HS-5 (cell line): Measurements from ENCODE around the gene C19orf73.
"Not testable (repeated sequence)": the region's sequence is repeated elsewhere in the genome, so short reads cannot be mapped to it uniquely, and the experiment has no call there.

Experiments
- DNase-seq: peaks from one replicate; pipeline ENCODE4 v3.0.0-alpha.2; 2012; ENCODE audit warnings: low read depth

C19orf73 gene

DNA sequence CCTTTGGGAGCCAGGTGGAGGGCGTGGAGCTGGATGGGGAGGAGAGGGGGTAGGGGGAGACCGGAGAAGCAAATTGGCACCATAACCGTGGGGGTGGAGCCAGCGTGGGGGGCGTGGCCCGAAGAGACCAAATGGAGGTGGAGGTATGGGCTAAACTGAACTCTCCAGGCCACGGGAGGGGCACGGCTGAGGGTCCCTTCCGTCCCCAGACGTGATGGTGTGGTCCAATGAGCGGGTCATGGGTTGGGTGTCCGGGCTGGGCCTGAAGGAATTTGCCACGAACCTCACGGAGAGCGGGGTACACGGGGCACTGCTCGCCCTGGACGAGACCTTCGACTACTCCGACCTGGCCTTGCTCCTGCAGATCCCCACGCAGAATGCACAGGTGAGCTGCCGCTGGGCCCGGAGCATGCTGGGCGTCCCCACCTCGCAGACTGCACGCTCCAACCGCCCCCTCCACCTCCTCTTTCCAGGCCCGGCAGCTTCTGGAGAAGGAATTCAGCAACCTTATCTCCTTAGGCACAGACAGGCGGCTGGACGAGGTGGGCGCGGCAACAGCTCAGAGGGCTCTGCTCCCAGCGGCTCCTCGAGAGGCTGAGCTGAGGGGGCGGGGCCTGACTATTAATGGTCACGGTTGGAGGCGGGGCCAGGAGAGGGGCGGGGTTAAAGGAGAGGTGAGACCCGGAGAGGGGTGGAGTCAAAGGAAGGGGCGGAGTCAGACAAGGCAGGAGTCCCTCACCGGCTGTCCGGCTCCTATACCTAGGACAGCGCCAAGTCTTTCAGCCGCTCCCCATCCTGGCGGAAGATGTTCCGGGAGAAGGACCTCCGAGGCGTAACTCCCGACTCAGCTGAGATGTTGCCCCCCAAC, 30.1 kb upstream of the C19orf73 start:
- peak; percentile 69 for DNase-seq

DNA sequence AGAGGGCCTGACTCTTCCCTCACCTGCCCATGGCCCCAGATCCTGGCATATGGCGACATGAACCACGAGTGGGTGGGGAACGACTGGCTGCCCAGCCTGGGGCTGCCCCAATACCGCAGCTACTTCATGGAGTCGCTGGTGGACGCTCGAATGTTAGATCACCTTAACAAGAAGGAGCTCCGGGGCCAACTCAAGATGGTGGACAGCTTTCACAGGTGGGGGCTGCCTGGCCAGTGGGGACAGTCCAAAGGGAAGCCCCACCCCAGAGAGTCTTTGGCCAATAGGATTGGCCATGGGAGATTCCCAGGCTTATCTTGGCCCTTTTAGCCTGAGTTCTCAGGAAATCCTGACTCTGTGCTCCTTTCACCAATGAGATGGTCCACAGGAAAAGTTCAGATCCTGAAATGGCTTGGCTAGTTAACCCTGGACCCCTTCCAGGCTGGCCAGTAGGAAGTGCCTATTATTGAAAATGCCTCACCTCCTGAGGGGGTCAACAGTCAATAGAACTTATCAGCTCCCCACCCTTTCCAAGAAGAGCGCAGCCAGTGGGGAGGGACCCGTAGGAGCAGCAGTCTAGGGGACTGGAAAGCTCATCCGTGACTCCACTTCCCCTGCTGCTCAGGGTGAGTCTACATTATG, 29.2 kb upstream of the C19orf73 start:
- no peak for DNase-seq

DNA sequence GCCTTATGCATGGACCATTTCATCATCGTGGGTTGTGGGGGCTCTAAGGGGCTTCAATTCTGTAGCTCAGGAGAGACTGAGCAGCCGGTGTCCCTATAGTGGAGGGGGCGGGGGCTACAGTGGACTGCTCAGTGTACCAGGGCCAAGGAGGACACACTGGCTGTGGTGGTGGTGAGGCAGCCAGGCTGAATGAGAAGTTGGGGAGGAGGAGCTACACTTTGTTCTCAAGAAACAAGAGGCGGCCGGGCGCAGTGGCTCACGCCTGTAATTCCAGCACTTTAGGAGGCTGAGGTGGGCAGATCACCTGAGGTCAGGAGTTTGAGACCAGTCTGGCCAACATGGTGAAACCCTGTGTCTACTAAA, 27.4 kb upstream of the C19orf73 start:
- DNase-seq, result not testable (repeated sequence)

DNA sequence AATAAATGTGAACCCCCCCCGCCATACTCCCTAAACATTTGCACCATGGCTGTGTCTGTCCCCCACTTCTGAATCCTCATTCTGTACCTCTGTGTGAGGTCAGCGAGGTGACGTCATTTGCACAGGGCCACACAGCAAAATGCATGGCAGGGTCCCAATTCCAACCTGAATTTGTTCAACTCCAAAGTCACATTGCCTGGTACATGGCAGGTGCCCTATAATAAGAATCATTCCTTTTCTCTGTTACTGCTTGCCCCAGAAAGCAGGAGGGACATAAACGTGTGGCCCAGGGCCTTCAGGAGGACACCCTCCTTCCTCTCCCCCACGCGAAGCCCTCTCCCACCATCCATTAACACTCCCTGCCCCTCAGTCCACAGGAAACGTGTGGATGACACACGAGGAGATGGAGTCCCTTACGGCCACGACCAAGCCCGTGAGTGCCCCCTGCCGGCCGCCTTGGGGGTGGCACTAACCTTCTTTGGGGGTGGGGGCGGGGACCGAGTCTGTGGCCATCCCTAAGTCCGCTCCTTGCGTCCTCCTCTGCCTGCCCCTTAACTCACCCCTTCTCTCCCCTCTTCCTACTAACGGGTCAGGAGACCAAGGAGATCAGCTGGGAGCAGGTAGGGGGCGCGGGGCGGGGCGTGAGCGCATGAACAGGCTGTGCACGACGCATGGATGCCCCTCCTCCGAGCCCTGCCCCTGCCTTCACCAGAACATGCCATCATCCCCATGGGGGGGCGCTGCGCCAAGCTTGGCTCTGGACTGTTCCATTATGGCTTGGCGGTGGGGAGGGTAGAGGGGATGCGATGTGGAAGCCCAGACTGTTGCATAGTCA, 26.8 kb upstream of the C19orf73 start:
- no peak for DNase-seq

DNA sequence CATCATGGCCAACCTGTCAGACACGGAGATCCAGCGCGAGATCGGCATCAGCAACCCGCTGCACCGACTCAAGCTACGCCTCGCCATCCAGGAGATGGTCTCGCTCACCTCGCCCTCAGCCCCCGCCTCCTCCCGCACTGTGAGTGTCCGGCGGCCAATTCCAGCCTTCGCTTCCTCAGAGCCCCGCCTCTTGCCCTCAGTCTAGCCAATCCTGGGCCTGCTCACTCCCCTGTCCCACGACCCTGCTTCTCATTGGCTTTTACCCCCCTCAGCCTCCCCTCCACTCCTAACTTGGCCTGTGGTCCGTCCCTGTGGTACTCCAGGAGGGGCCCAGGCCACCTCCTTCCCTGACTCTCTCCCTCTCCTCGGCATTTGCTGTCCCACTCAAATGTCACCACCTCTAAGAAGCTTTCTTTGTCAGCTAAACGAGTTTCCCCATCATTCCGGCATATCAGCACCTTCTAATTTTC, 24.0 kb upstream of the C19orf73 start:
- peak; percentile 56 for DNase-seq

GRCh38 chr19:49141352-49141751, 22.4 kb upstream of the C19orf73 start:
- no peak for DNase-seq

DNA sequence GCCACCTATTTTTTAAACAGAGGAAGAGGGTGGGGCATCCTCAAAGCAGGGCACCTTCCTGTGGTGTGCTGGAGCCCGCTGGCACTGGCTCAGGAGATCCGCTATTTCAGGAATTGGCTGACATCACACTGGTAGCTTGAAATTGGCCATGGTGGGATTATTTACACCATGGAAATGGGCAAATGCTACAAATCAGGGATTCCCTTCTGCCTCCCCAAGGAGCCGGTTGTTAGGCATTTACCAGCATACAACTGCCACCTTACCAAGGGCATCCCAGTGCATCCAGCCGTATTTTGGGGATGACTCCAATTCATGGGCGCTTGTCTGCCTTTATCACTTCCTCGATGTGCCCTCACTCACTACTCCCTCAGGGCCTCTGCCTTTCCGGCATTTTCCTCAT, 22.0 kb upstream of the C19orf73 start:
- no peak for DNase-seq

- no peak for DNase-seq
Observed at GRCh38 chr19:49136771-49137171, 17.8 kb upstream of the C19orf73 start.

DNA sequence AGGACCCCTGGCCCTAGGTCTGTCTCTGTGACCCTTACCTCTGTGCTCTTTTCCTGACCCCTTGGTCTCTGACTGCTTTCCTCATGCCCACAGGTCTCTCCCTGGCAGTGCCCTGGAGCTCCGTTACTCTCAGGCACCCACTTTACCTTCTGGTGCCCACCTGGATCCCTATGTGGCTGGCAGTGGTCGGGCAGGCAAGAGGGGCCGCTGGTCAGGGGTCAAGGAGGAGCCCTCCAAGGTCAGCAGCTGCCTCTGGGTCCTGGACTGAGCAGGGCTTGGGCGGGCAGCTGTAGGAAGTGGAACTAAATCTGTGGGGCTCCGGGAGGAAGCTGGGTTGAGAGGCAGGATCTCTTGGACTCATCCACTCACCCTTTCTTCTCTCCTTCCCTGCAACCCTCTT, 16.7 kb upstream of the C19orf73 start:
- DNase-seq, result no peak

DNA sequence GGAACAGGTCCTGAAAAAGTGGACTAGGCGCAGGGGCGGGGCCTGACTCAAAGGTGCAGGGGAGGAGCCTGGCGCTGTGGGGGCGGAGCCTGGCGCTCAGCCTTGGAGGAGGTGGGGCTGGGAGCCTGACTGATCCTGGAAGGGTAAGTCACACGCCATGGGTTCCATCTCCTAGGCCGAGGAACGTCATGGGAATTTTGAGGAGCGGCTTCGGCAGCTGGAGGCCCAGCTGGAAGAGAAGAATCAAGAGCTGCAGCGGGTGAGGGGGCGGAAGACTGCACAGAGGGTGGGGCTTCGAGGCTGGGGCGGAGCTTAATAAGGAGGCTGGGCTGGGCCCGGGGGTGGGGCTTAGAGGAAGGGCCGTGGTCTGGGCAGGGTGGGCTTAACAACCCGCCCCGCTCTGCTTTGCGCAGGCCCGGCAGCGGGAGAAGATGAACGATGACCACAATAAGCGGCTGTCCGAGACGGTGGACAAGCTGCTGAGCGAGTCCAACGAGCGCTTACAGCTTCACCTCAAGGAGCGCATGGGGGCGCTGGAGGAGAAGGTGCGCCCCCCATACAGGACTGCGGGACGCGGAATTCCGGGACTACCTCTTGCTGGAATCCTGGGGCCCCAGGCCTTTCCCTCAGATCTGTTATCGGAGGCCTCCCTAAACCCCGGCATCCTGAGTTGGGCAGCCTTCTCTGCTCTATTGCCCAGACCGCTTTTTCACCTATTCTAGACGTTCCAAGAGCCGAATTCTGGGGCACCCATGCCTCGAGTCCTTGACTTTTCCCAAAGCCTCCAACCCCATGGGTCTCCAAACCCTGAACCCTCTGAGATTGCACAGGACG, 14.9 kb upstream of the C19orf73 start:
- DNase-seq, result no peak

DNA sequence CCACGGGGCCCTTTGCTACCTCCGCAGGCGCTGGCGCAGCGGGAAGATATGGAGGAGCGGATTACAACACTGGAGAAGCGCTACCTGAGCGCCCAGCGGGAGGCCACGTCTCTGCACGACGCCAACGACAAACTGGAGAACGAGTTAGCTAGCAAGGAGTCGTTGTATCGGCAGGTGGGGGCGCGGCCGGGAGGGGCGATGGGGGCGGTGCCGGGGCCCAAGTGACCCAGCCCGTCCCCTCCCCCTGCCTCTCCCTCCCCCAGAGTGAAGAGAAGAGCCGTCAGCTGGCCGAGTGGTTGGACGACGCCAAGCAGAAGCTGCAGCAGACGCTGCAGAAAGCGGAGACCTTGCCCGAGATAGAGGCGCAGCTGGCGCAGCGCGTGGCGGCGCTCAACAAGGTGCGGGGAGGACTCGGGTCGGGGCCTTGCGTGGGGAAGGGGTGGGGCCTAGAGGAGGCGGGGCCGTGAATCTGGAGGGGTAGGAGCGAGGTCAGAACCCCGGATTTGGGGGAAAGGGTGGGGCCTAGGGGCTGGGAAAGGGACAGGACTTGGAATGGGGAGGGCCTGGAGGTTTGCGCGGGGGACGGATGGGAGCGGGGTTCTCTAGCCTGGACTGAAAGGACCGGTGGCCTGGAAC, 14.1 kb upstream of the C19orf73 start:
- DNase-seq, result no peak

- no peak for DNase-seq
Observed at GRCh38 chr19:49130325-49130724, 11.4 kb upstream of the C19orf73 start.

DNA sequence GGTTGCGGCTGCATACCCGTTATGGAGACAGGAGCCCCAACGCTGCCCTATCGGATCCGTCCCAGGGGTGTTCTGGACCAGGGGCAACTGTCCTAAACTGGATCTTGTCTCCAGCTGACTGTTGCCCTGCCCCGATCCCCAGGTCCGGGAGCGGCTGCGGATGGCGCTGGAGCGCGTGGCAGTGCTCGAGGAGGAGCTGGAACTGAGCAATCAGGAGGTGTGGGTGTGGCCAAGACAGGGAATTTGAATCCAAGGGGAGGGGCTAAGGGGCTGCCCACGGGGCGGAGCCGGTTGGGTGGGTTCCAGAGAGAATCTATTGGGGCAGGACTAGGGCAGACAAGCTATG, 10.3 kb upstream of the C19orf73 start:
- DNase-seq, result no peak

DNA sequence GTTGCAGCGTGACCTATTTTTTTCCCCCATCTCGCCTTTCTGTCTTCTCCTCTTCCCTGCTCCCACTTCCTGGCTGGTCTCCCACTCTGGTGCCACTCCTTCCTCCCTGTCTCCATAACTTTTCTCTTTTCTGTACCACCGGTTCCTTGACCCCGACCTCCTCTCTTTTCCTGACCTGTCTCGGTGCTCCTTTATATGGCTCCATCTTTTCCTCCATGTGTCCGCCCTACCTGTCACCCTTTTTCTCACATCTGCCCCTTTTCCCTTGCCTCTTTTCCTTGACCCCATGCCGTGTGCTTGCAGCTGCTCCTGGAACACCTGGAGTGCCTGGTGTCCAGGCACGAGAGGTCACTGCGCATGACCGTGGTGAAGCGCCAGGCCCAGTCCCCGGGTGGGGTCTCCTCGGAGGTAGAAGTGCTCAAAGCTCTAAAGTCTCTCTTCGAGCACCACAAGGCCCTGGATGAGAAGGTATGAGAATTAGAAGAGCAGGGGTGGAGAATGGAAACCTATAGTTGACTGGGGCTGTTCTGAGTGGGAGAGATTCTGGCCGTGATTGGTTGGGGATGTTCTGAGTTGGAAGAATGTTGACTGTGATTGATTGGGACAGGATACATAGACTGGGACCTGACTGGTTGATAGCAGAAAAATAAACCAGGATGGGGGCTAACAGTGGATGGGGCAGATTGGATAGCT, 9.7 kb upstream of the C19orf73 start:
- DNase-seq, result no peak

- DNase-seq, result peak; percentile 94
Observed at GRCh38 chr19:49127674-49128544, 9.0 kb upstream of the C19orf73 start.

DNA sequence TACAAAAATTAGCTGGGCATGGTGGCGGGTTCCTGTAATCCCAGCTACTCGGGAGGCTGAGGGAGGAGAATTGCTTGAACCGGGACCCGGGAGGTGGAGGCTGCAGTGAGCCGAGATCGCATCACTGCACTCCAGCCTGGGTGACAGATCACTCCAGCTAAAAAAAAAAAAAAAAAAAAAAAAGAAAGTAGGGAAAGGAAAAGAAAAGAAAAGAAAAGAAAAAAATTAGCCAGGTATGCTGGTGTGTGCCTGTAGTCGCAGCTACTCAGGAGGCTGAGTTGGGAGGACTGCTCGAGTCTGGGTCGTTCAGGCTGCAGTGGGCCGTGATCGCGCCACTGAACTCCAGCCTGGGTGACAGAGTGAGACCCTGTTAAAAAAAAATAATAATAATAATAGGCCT, 8.3 kb upstream of the C19orf73 start:
- not testable (repeated sequence) for DNase-seq

DNA sequence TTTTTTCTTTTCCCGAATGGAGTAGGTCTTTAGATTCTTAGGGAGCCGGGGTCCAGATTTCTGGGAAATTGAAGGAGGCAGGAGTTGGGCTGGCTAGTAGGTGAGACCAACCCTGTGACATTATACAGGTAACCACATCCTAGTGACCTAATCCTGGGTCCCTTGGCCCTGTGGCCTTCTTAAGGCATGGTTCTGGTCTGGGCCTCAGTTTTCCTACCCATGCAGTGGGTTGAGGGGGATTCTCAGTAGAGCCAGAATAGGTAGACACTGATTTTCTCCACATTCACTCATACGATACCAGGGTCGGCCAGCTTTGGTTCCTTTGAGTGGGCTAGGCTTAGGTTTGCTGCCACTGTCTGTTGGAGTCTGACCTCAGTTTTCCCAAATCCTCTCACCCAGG, 7.6 kb upstream of the C19orf73 start:
- no peak for DNase-seq

GRCh38 chr19:49125025-49125731, 6.2 kb upstream of the C19orf73 start:
- DNase-seq, result no peak

GRCh38 chr19:49123285-49123684, 4.3 kb upstream of the C19orf73 start:
- not testable (repeated sequence) for DNase-seq
